NOMO-1 (cell line): ENCODE measurements around the gene PDZK1.
"Not testable (repeated sequence)": the region's sequence is repeated elsewhere in the genome, so short reads cannot be mapped to it uniquely, and the experiment has no call there.

ENCODE experiments used
- DNase-seq, 2 experiments: peaks; one replicate each; lab custom pipeline; 2025; ENCODE audit not compliant: unreplicated experiment in 2 of 2; lab: John Stamatoyannopoulos, UW

Gene PDZK1

GRCh38 chr1:145707183-145707867 lies at the start of gene PDZK1:
PDZK1 (minus strand) TSS chr1:145707368; CDS start chr1:145688021, 19,347 bp downstream.
- DNase-seq: no peak

- DNase-seq: no peak
Measured at GRCh38 chr1:145751491-145752037, 44.4 kb upstream of the PDZK1 start.

GRCh38 chr1:145750426-145750825 lies 43.3 kb upstream of the PDZK1 start:
- peak; percentile 16 to 21 for DNase-seq

GRCh38 chr1:145747398-145748247 lies 40.5 kb upstream of the PDZK1 start:
- peak; percentile 23 to 55 for DNase-seq

- DNase-seq: no peak
Measured at GRCh38 chr1:145740269-145740668, 33.1 kb upstream of the PDZK1 start.

- DNase-seq: no peak
Measured at GRCh38 chr1:145736191-145736590, 29.0 kb upstream of the PDZK1 start.

GRCh38 chr1:145730900-145731299 lies 23.7 kb upstream of the PDZK1 start:
- DNase-seq: no peak

GRCh38 chr1:145730467-145730866 lies 23.3 kb upstream of the PDZK1 start:
- no peak for DNase-seq

- DNase-seq: no peak
Measured at GRCh38 chr1:145729666-145730436, 22.7 kb upstream of the PDZK1 start.

GRCh38 chr1:145729196-145729595 lies 22.0 kb upstream of the PDZK1 start:
- DNase-seq: no peak

GRCh38 chr1:145726193-145726592 lies 19.0 kb upstream of the PDZK1 start:
- not testable (repeated sequence) for DNase-seq

- peak; percentile 48 to 51 for DNase-seq
Measured at GRCh38 chr1:145720878-145721671, 13.9 kb upstream of the PDZK1 start.

GRCh38 chr1:145720556-145720877 lies 13.3 kb upstream of the PDZK1 start:
- no peak for DNase-seq

GRCh38 chr1:145719230-145720079 lies 12.3 kb upstream of the PDZK1 start, which contains the start of gene CD160:
CD160 (plus strand) TSS chr1:145719499; CDS start chr1:145728328, 8,829 bp downstream.
- no peak for DNase-seq

- not testable (repeated sequence) for DNase-seq
Measured at GRCh38 chr1:145718465-145718864, 11.3 kb upstream of the PDZK1 start.

GRCh38 chr1:145717833-145718232 lies 10.7 kb upstream of the PDZK1 start:
- DNase-seq: no peak

GRCh38 chr1:145716641-145717345 lies 9.6 kb upstream of the PDZK1 start:
- peak; percentile 32 to 55 for DNase-seq

GRCh38 chr1:145714524-145715111 lies 7.5 kb upstream of the PDZK1 start:
- DNase-seq: no peak
